Measurements from ENCODE around the gene CERCAM. TPM values are rescaled to one million over a fixed set of nuclear protein-coding genes. Genes with fewer than 3 reads are reported as not detected.
A peak's percentile ranks its signal among the peaks of the same experiment; 100 is the strongest.
"Not testable (repeated sequence)": the region's sequence is repeated elsewhere in the genome, so short reads cannot be mapped to it uniquely, and the experiment has no call there.

The CERCAM gene
- total and polyA plus RNA-seq, 3 experiments from 2014 or later = 1.1 to 2.6 (median 1.9) TPM

GRCh38 chr9:128419061-128419925 is 1.4 kb upstream of the CERCAM start:
- Mint-ChIP-seq H3K9me3 (no peaks in the 10 kb centered on the region), H3K27me3 (peaks cover 24 to 34% of the 10 kb centered on the region in 2 donors), H3K4me3 (peak overlapping the region; percentile 73 to 88 (median 78)), H3K4me1 (peaks cover 0 to 11% (median 1%) of the 10 kb centered on the region in 3 donors), H3K36me3 (no peaks in the 10 kb centered on the region), H3K27ac (peak overlapping the region in 2 of 8 donors; percentile 68 to 85)
- H3K27me3 ChIP-seq (ENCODE audit: insufficient read depth, low read length, poor library complexity, severe bottlenecking) = peaks cover 7% of the 10 kb centered on the region
- no peaks in the 10 kb centered on the region for H3K36me3 ChIP-seq (ENCODE audit: insufficient read depth, low read length)
- DNase-seq = no peak
- peak overlapping the region; percentile 64 for H3K4me3 ChIP-seq (ENCODE audit: low read length)
- POLR2A ChIA-PET = interaction anchor here (1.3 to 1.4 kb wide), 2 partner anchors 48 to 169 kb away, joined by 3 to 5 read pairs; partner anchors contain the start of gene URM1
- peaks cover 13% of the 10 kb centered on the region for H3K4me1 ChIP-seq (ENCODE audit: insufficient read depth, low read length)
- H3K27ac ChIP-seq (ENCODE audit: low read depth, low read length) = no peak overlapping the region
- CTCF ChIA-PET = interaction anchor here (0.6 to 2.3 kb wide), 15 partner anchors 9 to 510 kb away, joined by 3 to 10 read pairs (median 4); partner anchors contain the start of genes SPTAN1 and URM1
- no peaks in the 10 kb centered on the region for H3K9me3 ChIP-seq (ENCODE audit: low read length)

GRCh38 chr9:128420060-128420650 is 502 bp upstream of the CERCAM start:
- H3K4me3 ChIP-seq (ENCODE audit: low read length) = peak overlapping the region; percentile 64
- Mint-ChIP-seq H3K27me3 (peaks cover 19 to 26% of the 10 kb centered on the region in 2 donors), H3K9me3 (no peaks in the 10 kb centered on the region), H3K36me3 (no peaks in the 10 kb centered on the region), H3K27ac (peak overlapping the region in 2 of 8 donors; percentile 68 to 85), H3K4me1 (peaks cover 0 to 11% (median 1%) of the 10 kb centered on the region in 3 donors), H3K4me3 (peak overlapping the region; percentile 73 to 88 (median 78))
- peak overlapping the region; percentile 31 for H3K27ac ChIP-seq (ENCODE audit: low read depth, low read length)
- peak; percentile 47 to 74 (median 57) for DNase-seq
- POLR2A ChIA-PET = interaction anchor here (0.8 to 1.4 kb wide), 3 partner anchors 19 to 170 kb away, joined by 3 to 5 read pairs (median 3); partner anchors contain the start of gene URM1
- peaks cover 13% of the 10 kb centered on the region for H3K4me1 ChIP-seq (ENCODE audit: insufficient read depth, low read length)
- H3K36me3 ChIP-seq (ENCODE audit: insufficient read depth, low read length) = no peaks in the 10 kb centered on the region
- H3K9me3 ChIP-seq (ENCODE audit: low read length) = no peaks in the 10 kb centered on the region
- CTCF ChIA-PET = interaction anchor here (0.7 to 2.3 kb wide), 14 partner anchors 10 to 509 kb away, joined by 3 to 10 read pairs (median 4); partner anchors contain the start of genes SPTAN1 and URM1
- peaks cover 7% of the 10 kb centered on the region for H3K27me3 ChIP-seq (ENCODE audit: insufficient read depth, low read length, poor library complexity, severe bottlenecking)

- Mint-ChIP-seq H3K27me3 (peaks cover 10 to 13% of the 10 kb centered on the region in 2 donors), H3K27ac (peak overlapping the region in 1 of 8 donors; percentile 19), H3K4me3 (peak overlapping the region; percentile 41 to 71 (median 50)), H3K4me1 (peaks cover 0 to 11% (median 1%) of the 10 kb centered on the region in 3 donors), H3K36me3 (no peaks in the 10 kb centered on the region), H3K9me3 (no peaks in the 10 kb centered on the region)
- DNase-seq = no peak
- Histone ChIP-seq H3K9me3 (ENCODE audit: low read length) (no peaks in the 10 kb centered on the region), H3K27ac (ENCODE audit: low read depth, low read length) (peak overlapping the region; percentile 61), H3K36me3 (ENCODE audit: insufficient read depth, low read length) (no peaks in the 10 kb centered on the region), H3K4me3 (ENCODE audit: low read length) (peak overlapping the region; percentile 26), H3K27me3 (ENCODE audit: insufficient read depth, low read length, poor library complexity, severe bottlenecking) (peaks cover 7% of the 10 kb centered on the region), H3K4me1 (ENCODE audit: insufficient read depth, low read length) (peaks cover 13% of the 10 kb centered on the region)
- CTCF ChIA-PET = no interaction called here
- POLR2A ChIA-PET = interaction anchor here (0.6 kb wide), 1 partner anchor 493 kb away, joined by 7 read pairs; no protein-coding TSS in a partner anchor
Observed at GRCh38 chr9:128421482-128421996, 882 bp downstream of the CERCAM start.

GRCh38 chr9:128422022-128422782 is 1.5 kb downstream of the CERCAM start:
- H3K4me1 ChIP-seq (ENCODE audit: insufficient read depth, low read length) = peaks cover 13% of the 10 kb centered on the region
- peaks cover 8 to 11% of the 10 kb centered on the region in 2 donors for H3K27me3 Mint-ChIP-seq
- H3K36me3 ChIP-seq (ENCODE audit: insufficient read depth, low read length); H3K27ac ChIP-seq (ENCODE audit: low read depth, low read length); H3K27me3 ChIP-seq (ENCODE audit: insufficient read depth, low read length, poor library complexity, severe bottlenecking); H3K9me3 ChIP-seq (ENCODE audit: low read length); H3K36me3 Mint-ChIP-seq; CTCF ChIA-PET; H3K4me3 ChIP-seq (ENCODE audit: low read length); DNase-seq; POLR2A ChIA-PET; H3K9me3 Mint-ChIP-seq: not testable (repeated sequence)
- peaks cover 0 to 11% (median 1%) of the 10 kb centered on the region in 3 donors for H3K4me1 Mint-ChIP-seq
- H3K4me3 Mint-ChIP-seq = peak overlapping the region; percentile 17 to 71 (median 44)
- peak overlapping the region in 2 of 8 donors; percentile 29 to 94 for H3K27ac Mint-ChIP-seq

- Histone ChIP-seq H3K27ac (ENCODE audit: low read depth, low read length) (no peak overlapping the region), H3K9me3 (ENCODE audit: low read length) (no peaks in the 10 kb centered on the region), H3K4me1 (ENCODE audit: insufficient read depth, low read length) (peaks cover 13% of the 10 kb centered on the region), H3K36me3 (ENCODE audit: insufficient read depth, low read length) (no peaks in the 10 kb centered on the region), H3K27me3 (ENCODE audit: insufficient read depth, low read length, poor library complexity, severe bottlenecking) (peaks cover 7% of the 10 kb centered on the region), H3K4me3 (ENCODE audit: low read length) (no peak overlapping the region)
- peaks cover 7 to 8% of the 10 kb centered on the region in 2 donors for H3K27me3 Mint-ChIP-seq
- ChIA-PET POLR2A (no interaction called here), CTCF (no interaction called here)
- DNase-seq = no peak
- H3K27ac Mint-ChIP-seq = peak overlapping the region in 2 of 8 donors; percentile 29 to 94
- peak overlapping the region in 3 of 7 donors; percentile 11 to 50 (median 50) for H3K4me3 Mint-ChIP-seq
- H3K9me3 Mint-ChIP-seq = no peaks in the 10 kb centered on the region
- H3K4me1 Mint-ChIP-seq = peaks cover 0 to 11% (median 1%) of the 10 kb centered on the region in 3 donors
- no peaks in the 10 kb centered on the region for H3K36me3 Mint-ChIP-seq
Observed at GRCh38 chr9:128422783-128423150, 2.1 kb downstream of the CERCAM start.

- CTCF ChIA-PET; H3K4me3 ChIP-seq (ENCODE audit: low read length); H3K9me3 Mint-ChIP-seq; H3K27ac ChIP-seq (ENCODE audit: low read depth, low read length); POLR2A ChIA-PET; H3K4me3 Mint-ChIP-seq; H3K27me3 ChIP-seq (ENCODE audit: insufficient read depth, low read length, poor library complexity, severe bottlenecking); H3K27me3 Mint-ChIP-seq; H3K36me3 ChIP-seq (ENCODE audit: insufficient read depth, low read length); DNase-seq; H3K9me3 ChIP-seq (ENCODE audit: low read length); H3K36me3 Mint-ChIP-seq: not testable (repeated sequence)
- Mint-ChIP-seq H3K27ac (peak overlapping the region in 1 of 8 donors; percentile 21), H3K4me1 (peaks cover 0 to 11% (median 1%) of the 10 kb centered on the region in 3 donors)
- H3K4me1 ChIP-seq (ENCODE audit: insufficient read depth, low read length) = peaks cover 13% of the 10 kb centered on the region
Observed at GRCh38 chr9:128423356-128423755, 2.7 kb downstream of the CERCAM start.

GRCh38 chr9:128424268-128424780 is 3.7 kb downstream of the CERCAM start:
- Histone ChIP-seq H3K27me3 (ENCODE audit: insufficient read depth, low read length, poor library complexity, severe bottlenecking) (peaks cover under 1% of the 10 kb centered on the region), H3K36me3 (ENCODE audit: insufficient read depth, low read length) (no peaks in the 10 kb centered on the region), H3K27ac (ENCODE audit: low read depth, low read length) (no peak overlapping the region), H3K4me1 (ENCODE audit: insufficient read depth, low read length) (peaks cover 6% of the 10 kb centered on the region), H3K4me3 (ENCODE audit: low read length) (no peak overlapping the region), H3K9me3 (ENCODE audit: low read length) (no peaks in the 10 kb centered on the region)
- no peak overlapping the region for H3K27ac Mint-ChIP-seq
- peak overlapping the region in 2 of 7 donors; percentile 23 to 44 for H3K4me3 Mint-ChIP-seq
- ChIA-PET POLR2A (no interaction called here), CTCF (interaction anchor here (1.2 kb wide), 1 partner anchor 15 kb away, joined by 3 read pairs; no protein-coding TSS in a partner anchor)
- DNase-seq = no peak
- peaks cover 0 to 6% (median 1%) of the 10 kb centered on the region in 3 donors for H3K4me1 Mint-ChIP-seq
- H3K27me3 Mint-ChIP-seq = peaks cover 0 to under 1% of the 10 kb centered on the region in 2 donors
- no peaks in the 10 kb centered on the region for H3K9me3 Mint-ChIP-seq
- no peaks in the 10 kb centered on the region for H3K36me3 Mint-ChIP-seq
